BE2C (cell line): Measurements from ENCODE around the gene ZNF618.

ENCODE experiments used
- DNase-seq: peaks from one replicate; pipeline ENCODE4 v3.0.0-alpha.2; 2020
- H3K27me3 ChIP-seq: fragments of 250-450 bp; sonication (Bioruptor Pico); 2 replicates; pipeline ENCODE4 v1.5.1; 2020; ENCODE audit warnings: mild to moderate bottlenecking
- H3K36me3 ChIP-seq: fragments of 250-450 bp; sonication (Bioruptor Pico); 2 replicates; pipeline ENCODE4 v1.5.1; 2020; ENCODE audit warnings: mild to moderate bottlenecking
- H3K4me1 ChIP-seq: fragments of 250-450 bp; sonication (Bioruptor Pico); 2 replicates; pipeline ENCODE4 v1.5.1; 2020
- H3K4me3 ChIP-seq: 2 replicates; pipeline ENCODE4 v1.5.1; 2011; ENCODE audit warnings: low read depth, low read length
- H3K9me3 ChIP-seq: fragments of 250-450 bp; sonication (Bioruptor Pico); 2 replicates; pipeline ENCODE4 v1.5.1; 2020
- TF ChIP-seq, protein P1 (sequence below): IDR thresholded peaks from 2 replicates; pipeline ENCODE4 v1.5.1; 2012; ENCODE audit warnings: mild to moderate bottlenecking, low read depth, low read length

Gene ZNF618

DNA sequence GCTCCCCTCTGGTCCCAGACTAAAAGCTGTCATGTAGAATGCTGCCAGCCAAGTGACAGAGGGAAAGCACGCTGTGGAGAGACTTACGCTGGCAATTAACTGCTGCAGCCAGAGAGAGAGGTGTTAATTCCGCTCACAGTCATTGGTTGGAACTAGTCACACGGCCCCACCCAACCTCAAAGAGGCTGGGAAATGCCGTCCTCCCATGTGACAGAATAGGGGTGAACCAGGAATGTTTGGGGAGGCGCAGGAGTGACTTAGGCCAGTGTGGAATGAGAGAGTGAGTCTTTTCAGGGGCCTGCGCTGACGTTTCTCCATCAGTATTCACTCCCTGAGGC lies 114.4 kb downstream of the ZNF618 start:
- peaks cover 35% of the 10 kb centered on the region for H3K36me3 ChIP-seq

DNA sequence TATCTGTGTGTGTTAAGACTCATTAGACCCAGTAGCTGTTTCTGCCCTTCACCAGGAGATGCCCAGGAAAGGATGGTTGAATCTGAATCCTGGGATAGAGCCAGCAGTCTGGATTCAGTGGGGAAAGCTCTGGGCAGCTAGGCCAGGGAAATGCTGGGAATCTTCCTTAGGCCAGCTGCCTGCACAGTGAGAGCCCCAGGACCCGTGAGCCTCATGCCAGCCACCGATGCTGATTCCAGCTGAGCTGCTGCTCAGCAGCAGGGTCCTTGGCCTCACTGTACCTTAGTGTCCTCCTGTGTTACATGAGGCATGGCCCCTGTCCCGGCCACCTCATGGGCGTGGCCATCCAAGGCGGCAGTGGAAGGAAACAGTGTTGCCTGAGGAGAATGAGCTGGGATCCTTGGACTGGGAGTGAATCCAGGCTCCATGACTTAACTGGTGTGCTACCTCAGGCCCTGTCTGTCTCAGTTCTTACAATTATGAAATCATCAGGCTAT lies 114.9 kb downstream of the ZNF618 start:
- H3K36me3 ChIP-seq = peaks cover 35% of the 10 kb centered on the region
- H3K4me3 ChIP-seq = no peak overlapping the region
- DNase-seq = no peak
- no peaks in the 10 kb centered on the region for H3K27me3 ChIP-seq
- TF ChIP-seq, protein P1, sequence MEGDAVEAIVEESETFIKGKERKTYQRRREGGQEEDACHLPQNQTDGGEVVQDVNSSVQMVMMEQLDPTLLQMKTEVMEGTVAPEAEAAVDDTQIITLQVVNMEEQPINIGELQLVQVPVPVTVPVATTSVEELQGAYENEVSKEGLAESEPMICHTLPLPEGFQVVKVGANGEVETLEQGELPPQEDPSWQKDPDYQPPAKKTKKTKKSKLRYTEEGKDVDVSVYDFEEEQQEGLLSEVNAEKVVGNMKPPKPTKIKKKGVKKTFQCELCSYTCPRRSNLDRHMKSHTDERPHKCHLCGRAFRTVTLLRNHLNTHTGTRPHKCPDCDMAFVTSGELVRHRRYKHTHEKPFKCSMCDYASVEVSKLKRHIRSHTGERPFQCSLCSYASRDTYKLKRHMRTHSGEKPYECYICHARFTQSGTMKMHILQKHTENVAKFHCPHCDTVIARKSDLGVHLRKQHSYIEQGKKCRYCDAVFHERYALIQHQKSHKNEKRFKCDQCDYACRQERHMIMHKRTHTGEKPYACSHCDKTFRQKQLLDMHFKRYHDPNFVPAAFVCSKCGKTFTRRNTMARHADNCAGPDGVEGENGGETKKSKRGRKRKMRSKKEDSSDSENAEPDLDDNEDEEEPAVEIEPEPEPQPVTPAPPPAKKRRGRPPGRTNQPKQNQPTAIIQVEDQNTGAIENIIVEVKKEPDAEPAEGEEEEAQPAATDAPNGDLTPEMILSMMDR = no peak
- peaks cover 23% of the 10 kb centered on the region for H3K4me1 ChIP-seq
- H3K9me3 ChIP-seq = no peaks in the 10 kb centered on the region

More for the DNA sequence above, 114.4 kb downstream of the ZNF618 start:
- Histone ChIP-seq H3K4me1 (peaks cover 25% of the 10 kb centered on the region), H3K27me3 (no peaks in the 10 kb centered on the region), H3K4me3 (no peak overlapping the region), H3K9me3 (no peaks in the 10 kb centered on the region)
- TF ChIP-seq, protein P1 = no peak
- DNase-seq = no peak

DNA sequence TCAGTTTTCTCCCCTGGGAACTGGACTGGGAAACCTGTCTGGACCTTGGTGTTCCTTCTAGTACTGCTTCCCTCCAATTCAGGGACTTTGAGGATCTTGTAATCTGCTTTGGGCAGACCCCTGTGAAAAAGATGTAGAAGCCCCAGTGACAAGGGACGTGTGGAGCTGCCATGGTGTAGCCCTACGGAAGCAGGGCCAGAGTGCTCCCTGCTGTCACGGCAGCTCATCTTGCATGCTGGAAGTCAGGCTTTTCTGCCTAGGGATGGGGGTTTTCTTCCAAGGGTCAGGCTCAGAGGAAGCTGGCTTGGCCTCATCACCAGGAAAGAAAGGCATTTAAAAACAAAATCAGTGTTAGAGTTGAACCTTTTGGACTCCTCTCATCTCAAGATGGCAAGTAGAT lies 115.6 kb downstream of the ZNF618 start:
- Histone ChIP-seq H3K36me3 (peaks cover 35% of the 10 kb centered on the region), H3K4me1 (peaks cover 19% of the 10 kb centered on the region), H3K27me3 (no peaks in the 10 kb centered on the region), H3K4me3 (no peak overlapping the region), H3K9me3 (no peaks in the 10 kb centered on the region)
- TF ChIP-seq, protein P1 = no peak
- DNase-seq = no peak

DNA sequence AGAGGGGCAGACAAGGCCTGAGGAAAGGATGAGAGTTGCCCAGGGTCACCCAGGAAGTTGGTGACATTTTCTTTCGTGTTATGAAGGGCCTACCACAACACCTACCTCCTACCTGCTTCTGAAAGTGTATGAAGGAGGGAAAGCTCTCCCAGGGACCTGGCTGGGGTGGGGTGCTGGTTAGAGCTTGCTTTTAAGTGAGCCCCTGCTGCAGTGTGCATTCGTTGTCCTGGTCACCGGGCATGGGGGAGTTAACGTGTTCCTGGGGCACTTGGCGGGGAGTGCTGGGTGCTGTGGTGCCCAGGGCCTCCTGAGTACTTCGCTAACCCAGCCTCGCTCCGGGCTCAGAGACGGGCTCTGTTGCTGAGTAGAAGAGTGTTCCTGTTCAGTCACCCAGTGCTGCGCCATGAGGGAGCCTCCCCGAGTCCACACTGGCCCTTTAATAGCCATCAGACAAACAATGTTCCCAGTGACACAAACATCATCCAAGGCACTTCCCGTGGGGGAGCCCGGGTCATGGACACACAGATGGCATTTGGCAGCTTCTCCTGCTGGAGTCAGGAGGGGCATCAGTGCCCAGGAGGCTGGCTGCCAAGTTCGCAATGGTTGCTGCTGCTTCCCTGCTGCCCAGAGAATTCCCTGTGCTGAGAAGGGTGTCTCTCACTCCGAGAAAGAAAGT lies 116.3 kb downstream of the ZNF618 start:
- TF ChIP-seq, protein P1 = no peak
- Histone ChIP-seq H3K27me3 (no peaks in the 10 kb centered on the region), H3K9me3 (no peaks in the 10 kb centered on the region), H3K36me3 (peaks cover 39% of the 10 kb centered on the region), H3K4me1 (peaks cover 21% of the 10 kb centered on the region), H3K4me3 (no peak overlapping the region)
- no peak for DNase-seq

DNA sequence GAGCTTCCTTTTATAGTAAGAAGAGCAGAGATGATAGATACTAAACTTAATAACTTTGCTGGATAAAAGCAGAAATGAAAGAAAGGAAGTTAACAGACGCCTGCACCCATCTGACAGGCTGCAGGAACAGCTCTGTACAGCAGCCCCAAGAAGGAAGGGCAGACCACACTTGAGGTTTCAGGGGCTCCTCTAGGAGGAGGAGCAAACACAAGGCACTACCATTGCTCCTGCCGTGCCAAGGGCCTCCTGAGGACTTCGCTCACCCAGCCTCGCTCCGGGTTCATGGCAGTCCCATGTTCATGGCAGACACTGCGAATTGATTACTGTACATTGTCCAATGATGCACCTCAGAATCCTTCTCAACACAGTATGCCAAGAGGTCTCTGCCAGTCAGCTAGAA lies 116.9 kb downstream of the ZNF618 start:
- TF ChIP-seq, protein P1 = no peak
- H3K36me3 ChIP-seq = peaks cover 41% of the 10 kb centered on the region
- H3K4me1 ChIP-seq = peaks cover 27% of the 10 kb centered on the region
- H3K4me3 ChIP-seq = no peak overlapping the region
- H3K27me3 ChIP-seq = no peaks in the 10 kb centered on the region
- no peaks in the 10 kb centered on the region for H3K9me3 ChIP-seq
- DNase-seq = no peak

DNA sequence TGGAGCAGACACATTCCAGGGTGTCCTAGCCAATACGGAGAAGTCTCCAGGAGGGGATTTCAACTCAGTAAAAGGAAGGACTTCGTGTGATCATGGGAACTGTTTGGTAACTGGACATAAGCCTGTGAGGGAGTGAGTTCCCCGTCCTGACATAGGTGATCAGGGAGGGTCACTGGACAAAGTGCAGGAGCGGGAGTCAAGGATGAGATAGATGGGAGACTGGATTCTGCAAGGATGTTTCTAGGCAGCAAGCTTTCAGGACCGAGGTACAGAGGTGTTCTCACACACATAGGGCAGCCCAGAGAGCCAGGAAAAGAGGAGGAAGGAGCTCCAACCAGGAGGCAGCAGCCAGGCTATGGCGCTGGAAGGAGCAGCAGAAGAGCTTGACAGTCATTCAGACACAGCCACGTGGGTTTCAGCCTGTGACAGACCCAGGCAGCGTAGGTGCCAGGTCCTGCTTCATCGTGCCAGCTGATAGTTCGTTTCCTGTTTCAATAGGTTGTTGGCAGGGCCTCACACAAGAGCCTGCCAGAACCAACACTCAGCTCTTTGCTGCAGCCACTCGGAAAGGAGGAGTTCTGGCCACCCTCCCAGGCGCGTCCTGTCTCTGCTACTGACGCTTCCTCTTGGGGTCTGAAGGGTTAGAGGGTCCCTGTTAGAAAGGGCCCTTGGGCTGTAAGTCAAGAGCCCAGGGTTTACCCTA lies 117.9 kb downstream of the ZNF618 start:
- no peaks in the 10 kb centered on the region for H3K9me3 ChIP-seq
- H3K27me3 ChIP-seq = no peaks in the 10 kb centered on the region
- H3K4me1 ChIP-seq = peaks cover 34% of the 10 kb centered on the region
- H3K4me3 ChIP-seq = no peak overlapping the region
- peaks cover 35% of the 10 kb centered on the region for H3K36me3 ChIP-seq
- peak; percentile 69 for DNase-seq
- TF ChIP-seq, protein P1 = peak; percentile 8; the same call in 1 of the 2 replicates
